GM18907 (cell line): Measurements from ENCODE around the gene INPP5A.
"Not testable (repeated sequence)": the region's sequence is repeated elsewhere in the genome, so short reads cannot be mapped to it uniquely, and the experiment has no call there.

Source experiments
- ATAC-seq: cut with Tn5 transposase; IDR thresholded peaks from one replicate; pipeline ENCODE4 v1.9.1; 2021; ENCODE audit warnings: mild to moderate bottlenecking, moderate library complexity; ENCODE audit not compliant: unreplicated experiment

The INPP5A gene, protein sequence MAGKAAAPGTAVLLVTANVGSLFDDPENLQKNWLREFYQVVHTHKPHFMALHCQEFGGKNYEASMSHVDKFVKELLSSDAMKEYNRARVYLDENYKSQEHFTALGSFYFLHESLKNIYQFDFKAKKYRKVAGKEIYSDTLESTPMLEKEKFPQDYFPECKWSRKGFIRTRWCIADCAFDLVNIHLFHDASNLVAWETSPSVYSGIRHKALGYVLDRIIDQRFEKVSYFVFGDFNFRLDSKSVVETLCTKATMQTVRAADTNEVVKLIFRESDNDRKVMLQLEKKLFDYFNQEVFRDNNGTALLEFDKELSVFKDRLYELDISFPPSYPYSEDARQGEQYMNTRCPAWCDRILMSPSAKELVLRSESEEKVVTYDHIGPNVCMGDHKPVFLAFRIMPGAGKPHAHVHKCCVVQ

DNA sequence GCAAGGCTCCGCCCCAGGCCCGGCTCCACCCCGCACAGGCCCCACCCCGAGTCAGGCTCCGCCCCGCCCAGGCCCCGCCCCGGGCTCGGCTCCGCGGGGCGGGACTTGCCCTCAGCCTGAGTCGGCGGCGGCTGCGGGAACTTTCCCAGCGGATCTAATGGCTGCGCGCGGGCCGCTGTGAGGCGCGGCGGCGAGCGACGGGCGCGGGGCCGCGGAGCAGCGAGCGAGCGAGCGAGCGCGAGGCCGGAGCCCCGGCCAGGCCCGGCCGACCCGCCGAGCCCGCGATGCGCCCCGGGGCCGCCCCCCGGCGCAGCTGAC lies at the start of gene INPP5A:
Gene INPP5A (plus strand): TSS at position 104 of the 318 bp plus-strand sequence. CDS start 310 bp downstream, outside the sequence.
- no peak for ATAC-seq

DNA sequence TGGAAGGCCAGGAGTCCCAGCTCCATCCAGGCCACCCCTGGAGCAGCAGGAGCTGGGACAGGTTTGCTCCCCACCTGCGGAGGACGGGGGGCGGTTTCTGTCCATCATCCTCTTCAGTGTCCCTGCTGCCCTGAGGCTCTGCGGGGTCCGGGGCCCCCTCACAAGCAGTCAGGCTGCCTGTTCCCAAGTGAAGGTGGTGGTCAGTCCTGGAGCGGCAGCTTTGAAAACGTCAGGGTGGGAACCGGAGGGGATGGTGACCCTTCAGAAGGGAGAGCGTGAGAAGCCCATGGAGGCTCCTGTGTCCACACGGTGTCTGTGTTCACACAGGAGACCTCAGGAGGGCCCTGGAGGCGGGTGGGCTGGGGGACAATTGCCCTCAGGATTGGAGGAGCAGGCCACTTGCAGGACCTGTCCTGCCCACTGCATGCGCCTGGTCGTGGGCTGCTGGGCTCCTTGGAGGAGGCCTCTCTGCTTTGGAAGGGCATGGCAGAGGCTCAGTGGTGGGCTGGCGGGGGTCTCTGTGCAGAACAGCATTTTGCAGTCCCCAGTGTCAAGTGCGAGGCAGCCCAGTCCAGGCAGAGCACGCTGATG lies 49.3 kb upstream of the INPP5A start:
- no peak for ATAC-seq

DNA sequence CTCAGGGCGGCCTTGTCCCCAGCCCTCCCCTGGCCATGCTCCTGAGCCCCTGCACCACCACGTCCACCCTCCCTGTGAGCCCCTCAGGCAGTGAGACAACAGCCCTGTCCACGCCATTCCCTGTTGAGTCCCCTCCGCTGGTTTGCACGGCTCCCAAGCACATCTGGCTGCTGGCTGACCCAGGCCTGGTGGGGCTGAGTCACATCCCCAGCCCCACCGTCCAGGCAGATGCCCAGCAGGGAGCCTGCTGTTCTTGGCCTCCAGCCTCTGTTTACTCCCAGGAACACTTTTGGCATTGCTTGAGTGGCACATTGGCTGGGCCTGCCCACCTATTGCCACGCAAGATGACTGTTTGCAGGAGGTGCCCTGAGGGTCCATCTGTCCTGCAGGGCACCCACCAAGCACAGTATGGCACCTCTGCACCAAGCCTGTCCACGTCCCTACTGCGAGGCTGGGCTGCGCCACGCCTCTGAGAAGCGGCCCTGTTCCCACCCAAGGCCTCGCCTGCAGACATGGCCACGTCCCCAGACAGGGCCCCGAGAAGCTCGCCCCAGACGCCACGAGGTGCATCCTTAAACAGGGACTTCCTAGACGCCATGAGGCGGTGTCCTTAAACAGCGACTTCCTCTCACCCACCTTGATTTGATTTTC lies 48.4 kb upstream of the INPP5A start:
- no peak for ATAC-seq

DNA sequence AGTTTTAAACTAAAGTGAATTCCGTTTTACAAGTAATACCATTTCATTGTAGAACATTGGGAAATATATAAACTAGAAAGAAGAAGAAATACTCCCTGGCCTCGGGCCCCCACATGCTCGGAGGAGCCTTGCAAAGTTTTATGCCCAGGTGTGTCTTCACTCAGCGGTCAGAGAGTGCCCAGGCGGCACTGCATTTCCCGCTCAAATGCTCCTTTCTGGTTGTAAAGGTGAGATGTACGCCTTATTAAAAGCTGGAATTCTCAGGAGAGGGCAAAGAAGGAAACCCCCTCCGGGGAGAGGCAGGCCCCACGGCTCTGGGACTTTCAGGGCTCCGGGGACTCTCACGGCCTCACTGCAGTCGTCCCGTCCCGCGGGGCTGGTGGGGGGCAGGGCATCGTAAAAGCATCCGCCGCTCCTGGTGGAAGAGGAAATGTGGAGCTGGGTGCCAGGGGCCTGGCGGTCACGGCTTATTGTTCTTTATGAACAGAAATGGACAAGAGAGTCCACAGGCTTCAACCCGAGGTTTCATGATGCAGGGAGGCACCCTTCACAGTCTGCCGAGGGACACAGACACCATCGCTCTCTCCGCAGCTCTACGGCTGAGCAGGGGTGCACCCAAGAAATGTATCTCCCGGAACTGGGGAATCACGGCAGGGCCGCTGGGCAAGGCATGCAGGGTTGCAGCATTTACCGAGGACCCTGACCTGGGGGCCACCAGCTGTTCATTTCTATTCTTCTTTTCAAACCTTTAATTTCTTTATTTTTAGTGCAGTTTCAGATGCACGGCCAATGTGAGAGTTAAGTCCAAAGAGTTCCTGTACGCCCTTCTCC lies 47.7 kb upstream of the INPP5A start:
- ATAC-seq = no peak

DNA sequence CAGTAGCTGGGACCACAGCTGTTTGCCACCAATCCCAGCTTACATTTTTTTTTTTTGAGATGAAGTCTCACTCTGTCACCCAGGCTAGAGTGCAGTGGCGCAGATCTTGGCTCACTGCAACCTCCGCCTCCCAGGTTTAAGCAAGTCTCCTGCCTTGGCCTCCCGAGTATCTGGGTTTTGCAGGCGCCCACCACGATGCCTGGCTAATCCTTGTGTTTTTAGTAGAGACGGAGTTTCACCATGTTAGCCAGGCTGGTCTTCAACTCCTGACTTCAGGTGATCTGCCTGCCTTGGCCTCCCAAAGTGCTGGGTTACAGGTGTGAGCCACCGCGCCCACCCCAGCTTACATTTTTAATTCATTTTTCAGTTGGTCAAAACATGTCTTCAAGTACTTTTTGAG lies 46.1 kb upstream of the INPP5A start:
- ATAC-seq = not testable (repeated sequence)

DNA sequence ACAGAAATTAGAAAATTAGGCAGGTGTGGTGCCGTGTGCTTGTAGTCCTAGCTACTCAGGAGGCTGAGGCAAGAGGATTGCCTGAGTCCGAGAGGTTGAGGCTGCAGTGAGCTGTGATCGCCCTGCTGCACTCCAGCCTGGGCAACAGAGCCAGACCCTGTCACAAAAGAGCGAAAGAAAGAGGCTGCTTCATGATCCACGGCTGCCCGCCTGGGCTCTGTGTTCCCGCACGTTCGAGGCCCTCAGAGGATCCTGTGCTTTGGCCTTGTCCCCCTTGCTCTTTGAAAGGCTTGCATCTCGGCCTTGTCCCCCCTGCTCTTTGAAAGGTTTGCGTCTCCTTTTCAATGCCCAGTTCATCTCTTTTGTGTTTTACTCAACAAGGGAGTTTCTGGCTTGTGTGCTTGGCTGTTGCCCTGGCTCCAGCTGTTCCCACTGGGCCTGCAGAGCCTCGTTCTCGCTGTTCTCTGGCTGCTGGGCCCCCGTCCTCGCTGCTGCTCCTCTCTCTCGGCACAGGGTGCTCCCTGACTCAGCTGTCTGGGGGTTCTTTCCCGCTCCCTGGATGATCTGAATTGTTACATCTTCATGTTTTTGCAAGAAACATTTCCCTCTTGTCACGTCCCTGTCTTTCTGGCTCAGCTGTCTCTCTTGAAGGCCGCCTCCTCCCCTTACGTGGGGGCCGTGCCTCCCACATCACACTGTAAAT lies 45.1 kb upstream of the INPP5A start:
- ATAC-seq = no peak

DNA sequence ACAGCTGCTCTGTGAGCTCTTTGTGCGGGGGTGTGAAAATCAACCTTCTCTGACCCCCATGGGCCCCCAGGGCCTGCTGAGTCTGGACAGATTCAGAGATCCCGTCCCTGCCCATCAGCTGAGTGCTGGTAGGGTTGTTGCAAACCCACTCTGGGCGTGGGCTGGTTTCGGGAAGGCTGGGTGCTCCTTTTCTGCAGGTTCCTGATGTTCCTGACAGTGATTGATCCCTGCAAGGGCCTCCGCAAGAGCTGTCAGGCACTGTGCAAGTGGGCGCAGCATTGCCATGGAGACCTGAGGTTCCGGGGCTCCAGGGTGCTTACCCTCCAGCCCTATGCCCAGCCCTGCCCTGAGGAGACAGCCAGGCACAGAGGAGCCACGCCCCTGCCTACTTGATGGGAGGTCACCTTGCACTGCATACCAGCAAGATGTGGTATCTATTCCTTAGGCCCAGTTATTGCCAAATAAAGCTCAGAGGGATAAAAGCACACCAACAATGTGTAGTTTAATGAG lies 44.3 kb upstream of the INPP5A start:
- ATAC-seq = no peak

DNA sequence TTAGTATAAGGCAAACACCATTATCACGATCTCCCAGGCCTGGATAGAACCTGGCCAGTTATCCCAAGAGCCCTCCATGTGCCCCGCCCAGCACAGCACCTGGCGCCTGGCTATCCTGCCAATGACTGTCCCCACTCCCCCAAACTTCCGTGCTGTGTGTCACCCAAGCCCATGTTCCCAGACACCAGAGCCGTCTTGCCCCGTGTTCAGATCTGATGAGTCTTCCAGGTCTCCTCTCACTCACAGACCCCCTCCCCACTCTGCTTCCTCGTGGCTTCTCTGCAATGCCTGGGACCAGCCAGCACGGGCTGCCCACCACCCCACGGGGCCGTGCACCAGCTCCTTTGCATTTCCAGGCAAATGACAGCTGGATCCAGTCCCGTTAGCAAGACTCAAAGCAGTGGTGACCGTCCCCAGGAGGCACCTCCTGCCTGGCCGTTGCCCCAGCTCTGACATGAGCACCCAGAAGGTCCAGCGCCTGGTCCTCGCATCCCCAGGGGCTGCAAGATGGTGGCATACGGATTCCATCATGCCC lies 43.8 kb upstream of the INPP5A start:
- no peak for ATAC-seq

DNA sequence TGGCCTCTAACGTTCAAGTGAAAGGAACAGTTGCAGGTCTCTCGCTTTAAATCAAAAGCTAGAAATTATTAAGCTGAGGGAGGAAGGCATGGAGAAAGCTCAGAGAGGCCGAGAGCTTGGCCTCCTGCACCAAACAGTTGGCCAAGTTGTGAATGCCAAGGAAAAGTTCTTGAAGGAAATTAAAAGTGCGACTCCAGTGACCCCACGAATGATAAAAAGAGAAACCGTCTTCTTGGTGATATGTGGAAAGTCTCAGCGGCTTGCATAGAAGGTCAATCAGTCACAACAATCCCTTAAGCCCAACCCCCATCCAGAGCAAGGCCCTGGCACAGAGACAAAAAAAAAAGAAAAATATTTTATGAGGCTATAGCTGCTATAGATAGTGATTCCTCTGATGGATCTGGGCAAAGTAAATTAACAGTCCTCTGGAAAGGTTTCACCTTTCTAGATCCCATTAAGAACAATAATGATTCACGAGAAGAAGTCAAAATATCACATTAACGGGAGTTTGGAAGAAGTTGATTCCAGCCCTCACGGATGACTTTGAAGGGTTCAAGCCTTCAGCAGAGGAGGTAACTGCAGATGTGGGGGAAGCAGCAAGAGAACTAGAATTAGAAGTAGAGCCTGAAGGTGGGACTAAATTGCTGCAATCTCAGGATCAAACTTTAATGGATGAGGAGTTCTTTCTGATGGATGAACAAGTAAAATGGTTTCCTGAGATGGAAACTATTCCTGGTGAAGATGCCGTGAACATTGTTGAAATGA lies 42.5 kb upstream of the INPP5A start:
- ATAC-seq = no peak

DNA sequence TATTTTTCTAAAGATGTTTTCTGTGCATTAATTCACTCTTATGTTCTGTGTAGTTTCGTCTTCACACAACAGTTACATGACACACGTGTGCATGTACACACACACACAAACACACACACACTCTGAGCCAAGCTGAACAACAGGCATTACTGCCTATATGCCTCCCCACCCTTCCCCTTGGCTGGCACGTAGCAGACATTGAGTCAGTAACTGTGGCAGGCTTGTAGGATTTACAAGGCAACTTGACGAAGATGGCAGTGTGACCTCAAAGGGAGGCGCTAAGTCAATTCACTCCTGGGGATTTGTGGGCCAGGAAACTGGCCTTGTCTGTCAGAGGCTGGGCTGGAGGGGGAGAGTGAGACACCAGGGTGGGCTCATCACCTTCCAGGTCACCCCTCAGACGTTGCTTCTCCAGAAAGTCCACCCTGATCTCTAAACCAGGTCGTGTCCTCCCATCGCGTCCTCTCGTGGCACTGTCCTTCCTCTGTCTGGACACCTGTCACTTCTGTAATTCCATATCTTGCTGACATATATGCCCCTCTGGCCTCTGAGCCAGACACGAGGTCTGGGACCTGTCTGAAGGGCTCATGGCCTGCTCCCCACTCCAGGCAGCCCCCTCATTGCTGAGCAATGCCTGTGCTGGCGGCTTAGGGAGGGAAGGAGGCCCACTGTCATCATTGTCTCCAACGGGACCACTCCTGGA lies 41.1 kb upstream of the INPP5A start:
- no peak for ATAC-seq

DNA sequence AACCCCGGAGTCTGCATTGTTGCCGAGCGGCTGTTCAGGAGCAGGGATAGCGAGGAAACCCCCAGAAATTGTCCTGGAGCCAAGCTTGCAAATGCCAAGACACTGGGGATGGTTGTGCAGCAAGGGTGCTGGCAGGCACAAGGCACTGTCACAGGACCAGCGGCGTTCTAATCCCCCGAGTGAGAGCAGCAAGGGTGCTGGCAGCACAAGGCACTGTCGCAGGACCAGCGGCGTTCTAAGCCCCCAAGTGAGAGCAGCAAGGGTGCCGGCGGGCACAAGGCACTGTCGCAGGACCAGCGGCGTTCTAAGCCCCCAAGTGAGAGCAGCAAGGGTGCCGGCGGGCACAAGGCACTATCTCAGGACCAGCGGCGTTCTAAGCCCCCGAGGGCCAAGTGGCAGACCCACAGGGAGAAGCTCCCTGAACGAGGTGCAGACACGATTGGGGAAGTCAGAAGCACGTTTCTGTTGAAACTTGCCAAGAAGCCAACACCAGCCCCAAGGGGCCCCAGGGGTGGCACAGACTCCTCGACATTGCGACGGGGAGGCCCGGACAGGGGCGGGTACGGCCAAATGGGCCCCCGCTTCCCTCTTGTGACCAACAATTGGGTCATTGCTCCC lies 40.4 kb upstream of the INPP5A start:
- ATAC-seq = no peak

DNA sequence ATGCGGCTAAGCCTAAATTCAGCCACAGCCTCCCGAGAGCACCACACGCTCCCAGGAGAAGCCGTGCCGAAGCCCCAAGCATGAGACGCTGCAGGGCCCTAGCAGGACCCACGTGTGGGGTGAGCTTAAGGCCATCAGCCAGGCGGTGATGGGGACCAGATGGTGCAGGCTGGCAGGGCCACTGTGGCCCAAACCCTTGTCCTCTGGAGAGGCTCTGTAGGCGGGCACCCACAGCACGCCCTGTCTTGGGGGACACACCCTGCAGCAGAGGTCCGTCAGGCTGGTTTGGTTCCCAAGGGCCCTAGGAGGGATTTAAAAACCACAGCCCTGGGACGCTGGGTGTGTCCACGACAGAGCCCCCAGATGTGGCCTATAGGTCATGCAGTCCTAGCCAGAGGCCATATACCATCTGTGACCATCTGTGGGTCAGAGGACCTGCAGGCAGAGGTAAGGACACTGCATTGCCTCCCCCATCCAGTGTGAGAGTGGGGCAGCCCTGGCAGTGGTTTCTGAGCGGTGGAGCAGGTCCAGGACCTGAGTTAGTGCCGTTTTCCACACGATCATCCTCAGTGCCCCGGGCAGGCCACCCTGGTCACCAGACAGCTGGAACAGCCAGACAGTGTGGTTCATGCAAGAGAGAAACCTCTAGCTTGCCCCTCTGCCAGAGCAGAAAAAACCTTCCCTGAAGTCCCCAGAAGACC lies 39.6 kb upstream of the INPP5A start:
- ATAC-seq = no peak

DNA sequence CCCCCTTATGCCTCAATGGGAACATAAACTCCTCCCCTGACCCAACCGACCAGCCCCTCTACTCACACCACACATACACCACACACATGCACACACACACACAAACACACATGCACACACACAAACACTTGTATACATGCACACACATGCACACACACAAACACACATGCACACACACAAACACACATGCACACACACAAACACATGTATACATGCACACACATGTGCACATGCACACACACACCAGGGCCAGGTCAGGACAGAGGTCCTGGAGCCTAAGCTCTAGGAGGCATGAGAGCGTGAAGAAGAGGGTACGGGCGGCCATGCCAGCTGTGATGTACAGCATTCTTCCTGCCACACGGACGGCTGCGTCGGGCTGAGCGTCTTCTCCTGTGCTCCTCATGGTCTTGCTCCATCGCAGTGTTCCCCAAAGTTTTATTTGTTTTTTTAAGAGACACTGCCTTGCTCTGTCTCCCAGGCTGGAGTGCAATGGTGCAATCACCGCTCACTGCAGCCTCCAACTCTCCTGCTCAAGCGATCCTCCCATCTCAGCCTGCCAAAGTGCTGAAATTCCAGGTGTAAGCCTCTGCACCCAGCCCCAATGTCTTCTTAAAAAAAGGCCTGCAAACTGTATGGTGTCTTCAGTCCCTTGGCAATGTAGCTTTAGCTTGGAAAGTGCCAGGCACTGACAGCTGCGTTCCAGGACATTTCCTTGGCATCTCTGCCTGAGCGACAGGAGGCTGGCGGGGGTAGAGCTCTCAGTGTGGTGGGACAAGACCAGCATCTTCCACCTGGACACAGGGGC lies 38.8 kb upstream of the INPP5A start:
- ATAC-seq = no peak

DNA sequence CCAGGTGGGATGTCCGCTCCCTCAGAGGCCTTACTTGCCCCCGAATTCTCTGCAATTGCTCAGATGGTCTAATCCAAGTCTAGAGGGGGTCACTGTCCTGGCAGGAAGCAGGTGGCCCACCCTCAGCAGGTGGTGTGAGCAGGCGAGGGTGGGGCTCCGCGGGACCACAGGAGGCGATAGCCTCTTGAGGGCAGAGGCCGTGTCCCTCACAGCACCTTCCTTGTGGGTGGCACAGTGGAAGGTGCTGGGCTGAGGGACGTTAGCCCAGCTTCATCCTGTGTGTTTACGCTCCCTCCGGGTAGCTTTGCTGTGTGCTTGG lies 38.3 kb upstream of the INPP5A start:
- ATAC-seq = no peak

DNA sequence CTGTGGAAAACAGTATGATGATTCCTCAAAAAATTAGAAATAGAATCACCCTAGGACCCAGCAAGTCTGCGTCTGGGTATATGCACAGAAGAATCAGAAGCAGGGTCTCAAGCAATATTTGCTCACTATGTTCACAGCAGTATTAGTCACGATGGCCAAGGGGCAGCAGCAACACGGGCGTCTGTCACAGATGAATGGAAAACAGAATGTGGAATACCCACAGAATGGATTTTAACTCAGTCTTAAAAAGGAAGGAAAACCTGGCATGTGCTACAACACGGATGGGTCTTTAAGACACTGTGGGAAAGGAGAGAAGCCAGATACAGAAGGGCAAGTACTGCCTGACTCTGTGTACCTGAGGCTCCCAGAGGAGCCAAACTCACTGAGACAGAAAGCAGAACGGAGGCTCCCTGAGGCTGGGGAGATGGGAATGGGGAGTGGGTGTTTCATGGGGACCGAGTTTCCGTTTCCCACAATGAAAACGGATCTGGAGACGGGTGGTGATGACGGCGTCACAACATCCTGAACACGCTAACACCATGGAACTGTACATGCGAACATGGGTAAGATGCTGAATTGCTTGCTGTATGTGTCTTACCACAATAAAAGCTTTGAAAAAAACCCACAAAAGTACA lies 36.7 kb upstream of the INPP5A start:
- no peak for ATAC-seq

DNA sequence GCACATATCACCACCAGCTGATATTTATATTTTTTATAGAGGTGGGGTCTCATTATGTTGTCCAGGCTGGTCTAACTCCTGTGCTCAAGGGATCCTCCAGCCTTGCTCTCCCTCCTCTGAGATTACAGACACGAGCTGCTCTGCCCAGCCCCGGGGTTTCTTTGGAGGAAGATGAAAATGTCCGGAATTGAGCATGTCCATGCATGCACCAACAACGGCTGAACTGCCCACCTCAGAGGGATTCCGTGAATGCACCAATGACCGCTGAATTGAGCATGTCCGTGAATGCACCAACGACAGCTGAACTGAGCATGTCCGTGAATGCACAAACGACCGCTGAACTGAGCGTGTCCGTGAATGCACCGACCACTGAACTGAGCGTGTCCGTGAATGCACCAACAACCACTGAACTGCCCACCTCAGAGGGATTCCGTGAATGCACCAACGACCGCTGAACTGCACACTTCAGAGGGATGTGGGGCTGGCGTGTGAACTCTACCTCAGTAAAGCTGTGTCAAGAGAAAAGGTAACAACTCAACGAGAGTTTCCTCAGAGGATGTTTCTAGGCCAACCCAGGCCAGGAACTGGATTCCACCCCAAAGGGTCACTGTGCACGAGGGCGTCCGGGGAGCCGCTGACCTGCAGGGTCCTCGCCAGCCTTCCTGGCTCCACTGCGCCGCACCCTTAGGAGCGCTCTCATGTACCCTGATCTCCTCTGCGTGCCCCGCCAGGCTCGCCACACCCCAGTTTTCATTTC lies 34.9 kb upstream of the INPP5A start:
- ATAC-seq = no peak
